Measurements from ENCODE around the gene CEP250. TPM values are rescaled to one million over a fixed set of nuclear protein-coding genes. Genes with fewer than 3 reads are reported as not detected.

The CEP250 gene
- total RNA-seq, 1 experiment from 2014 or later: 42.3 TPM

DNA sequence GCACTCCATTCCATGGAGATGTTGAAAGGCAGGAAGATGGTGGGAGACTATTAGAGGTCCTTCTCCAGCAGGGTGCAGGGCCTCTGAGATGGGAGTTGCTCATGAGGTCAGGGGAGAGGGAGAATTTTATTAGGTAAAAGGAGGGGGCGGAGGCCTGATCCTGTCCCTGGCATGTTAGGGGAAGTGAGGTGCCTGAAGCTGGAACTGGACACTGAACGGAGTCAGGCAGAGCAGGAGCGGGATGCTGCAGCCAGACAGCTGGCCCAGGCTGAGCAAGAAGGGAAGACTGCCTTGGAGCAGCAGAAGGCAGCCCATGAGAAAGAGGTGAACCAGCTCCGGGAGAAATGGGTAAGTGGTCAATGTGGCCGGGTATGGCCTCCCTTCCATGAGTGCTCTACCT, 24.4 kb downstream of the CEP250 start:
- intact Hi-C loops (cut with micrococcal nuclease): no loop called here
- ChIA-PET POLR2A (no interaction called here), RAD21 (ENCODE audit: low non-redundant PET in 1 of 2, low total read pairs in 2 of 2, uncharacterized antibody in 2 of 2, unreplicated experiment in 2 of 2) (no interaction called here), CTCF (interaction anchor here (1.4 kb wide), 1 partner anchor 18 kb away, joined by 3 read pairs; no protein-coding TSS in a partner anchor)
- H3K4me1 ChIP-seq (ENCODE audit: control insufficient read depth in 1 of 2, insufficient read depth in 2 of 2, low read length in 2 of 2): no peaks in the 10 kb centered on the region
- no peaks in the 10 kb centered on the region for H3K27me3 ChIP-seq (ENCODE audit: insufficient read depth, low read length)
- H3K4me3 ChIP-seq (replicated peaks in 1 of 2; ENCODE audit: low read depth in 1 of 2, low read length in 2 of 2): no peak overlapping the region
- H3K27ac ChIP-seq (ENCODE audit: low read depth, low read length): no peak overlapping the region
- H3K79me2 ChIP-seq (ENCODE audit: insufficient read depth, low read length): no peaks in the 10 kb centered on the region
- H3K9me3 ChIP-seq (ENCODE audit: control insufficient read depth in 1 of 2, insufficient read depth in 1 of 2, low read depth in 1 of 2, low read length in 2 of 2): 0 out of 4 replicates have a peak, but pooled peaks cover 0 to 5% of the 10 kb centered on the region in 2 experiments
- ATAC-seq: no peak
- H3K9me2 ChIP-seq (ENCODE audit: insufficient read depth): no peaks in the 10 kb centered on the region
- TSS peak; percentile 41 for BruUV-seq (replicated peaks)
- no peak overlapping the region for H3K9ac ChIP-seq (ENCODE audit: low read length)
- no peak overlapping the region for H2AFZ ChIP-seq (ENCODE audit: low read depth, low read length, poor library complexity, severe bottlenecking)
- no peaks in the 10 kb centered on the region for H4K20me1 ChIP-seq (ENCODE audit: insufficient read depth)
- DNase-seq (ENCODE audit: low read depth, low spot score): no peak
- peaks cover 34 to 50% of the 10 kb centered on the region in 2 experiments for H3K36me3 ChIP-seq (ENCODE audit: control insufficient read depth in 1 of 2, insufficient read depth in 2 of 2, low read length in 2 of 2)
- H3K4me2 ChIP-seq (ENCODE audit: low read length): no peak overlapping the region
- TF ChIP-seq, protein P1, sequence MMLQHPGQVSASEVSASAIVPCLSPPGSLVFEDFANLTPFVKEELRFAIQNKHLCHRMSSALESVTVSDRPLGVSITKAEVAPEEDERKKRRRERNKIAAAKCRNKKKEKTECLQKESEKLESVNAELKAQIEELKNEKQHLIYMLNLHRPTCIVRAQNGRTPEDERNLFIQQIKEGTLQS (IDR thresholded peaks at IDR 0.05): no peak
- TF ChIP-seq SRF (IDR thresholded peaks at IDR 0.05; ENCODE audit: low read depth) (no peak), SIN3A (IDR thresholded peaks at IDR 0.05; ENCODE audit: low read depth) (no peak)
- TF ChIP-seq, protein P2, sequence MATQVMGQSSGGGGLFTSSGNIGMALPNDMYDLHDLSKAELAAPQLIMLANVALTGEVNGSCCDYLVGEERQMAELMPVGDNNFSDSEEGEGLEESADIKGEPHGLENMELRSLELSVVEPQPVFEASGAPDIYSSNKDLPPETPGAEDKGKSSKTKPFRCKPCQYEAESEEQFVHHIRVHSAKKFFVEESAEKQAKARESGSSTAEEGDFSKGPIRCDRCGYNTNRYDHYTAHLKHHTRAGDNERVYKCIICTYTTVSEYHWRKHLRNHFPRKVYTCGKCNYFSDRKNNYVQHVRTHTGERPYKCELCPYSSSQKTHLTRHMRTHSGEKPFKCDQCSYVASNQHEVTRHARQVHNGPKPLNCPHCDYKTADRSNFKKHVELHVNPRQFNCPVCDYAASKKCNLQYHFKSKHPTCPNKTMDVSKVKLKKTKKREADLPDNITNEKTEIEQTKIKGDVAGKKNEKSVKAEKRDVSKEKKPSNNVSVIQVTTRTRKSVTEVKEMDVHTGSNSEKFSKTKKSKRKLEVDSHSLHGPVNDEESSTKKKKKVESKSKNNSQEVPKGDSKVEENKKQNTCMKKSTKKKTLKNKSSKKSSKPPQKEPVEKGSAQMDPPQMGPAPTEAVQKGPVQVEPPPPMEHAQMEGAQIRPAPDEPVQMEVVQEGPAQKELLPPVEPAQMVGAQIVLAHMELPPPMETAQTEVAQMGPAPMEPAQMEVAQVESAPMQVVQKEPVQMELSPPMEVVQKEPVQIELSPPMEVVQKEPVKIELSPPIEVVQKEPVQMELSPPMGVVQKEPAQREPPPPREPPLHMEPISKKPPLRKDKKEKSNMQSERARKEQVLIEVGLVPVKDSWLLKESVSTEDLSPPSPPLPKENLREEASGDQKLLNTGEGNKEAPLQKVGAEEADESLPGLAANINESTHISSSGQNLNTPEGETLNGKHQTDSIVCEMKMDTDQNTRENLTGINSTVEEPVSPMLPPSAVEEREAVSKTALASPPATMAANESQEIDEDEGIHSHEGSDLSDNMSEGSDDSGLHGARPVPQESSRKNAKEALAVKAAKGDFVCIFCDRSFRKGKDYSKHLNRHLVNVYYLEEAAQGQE (IDR thresholded peaks at IDR 0.05; ENCODE audit: low read depth): no peak
- TF ChIP-seq, protein P3, sequence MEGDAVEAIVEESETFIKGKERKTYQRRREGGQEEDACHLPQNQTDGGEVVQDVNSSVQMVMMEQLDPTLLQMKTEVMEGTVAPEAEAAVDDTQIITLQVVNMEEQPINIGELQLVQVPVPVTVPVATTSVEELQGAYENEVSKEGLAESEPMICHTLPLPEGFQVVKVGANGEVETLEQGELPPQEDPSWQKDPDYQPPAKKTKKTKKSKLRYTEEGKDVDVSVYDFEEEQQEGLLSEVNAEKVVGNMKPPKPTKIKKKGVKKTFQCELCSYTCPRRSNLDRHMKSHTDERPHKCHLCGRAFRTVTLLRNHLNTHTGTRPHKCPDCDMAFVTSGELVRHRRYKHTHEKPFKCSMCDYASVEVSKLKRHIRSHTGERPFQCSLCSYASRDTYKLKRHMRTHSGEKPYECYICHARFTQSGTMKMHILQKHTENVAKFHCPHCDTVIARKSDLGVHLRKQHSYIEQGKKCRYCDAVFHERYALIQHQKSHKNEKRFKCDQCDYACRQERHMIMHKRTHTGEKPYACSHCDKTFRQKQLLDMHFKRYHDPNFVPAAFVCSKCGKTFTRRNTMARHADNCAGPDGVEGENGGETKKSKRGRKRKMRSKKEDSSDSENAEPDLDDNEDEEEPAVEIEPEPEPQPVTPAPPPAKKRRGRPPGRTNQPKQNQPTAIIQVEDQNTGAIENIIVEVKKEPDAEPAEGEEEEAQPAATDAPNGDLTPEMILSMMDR (IDR thresholded peaks at IDR 0.05 in 2 of 3, conservative IDR thresholded peaks at IDR 0.05 in 1 of 3; ENCODE audit: borderline replicate concordance in 1 of 3, insufficient read depth in 1 of 3, low read depth in 2 of 3, low read length in 2 of 3): no peak

Measured in HCT116 (cell line).